Breast epithelium (tissue), 4 donors: ENCODE measurements around the gene CALML3. TPM values are rescaled to one million over a fixed set of nuclear protein-coding genes. Genes with fewer than 3 reads are reported as not detected.

Experiments used
- DNase-seq, 2 donors: peaks; one replicate each; pipeline ENCODE4 v3.0.0-alpha.2; 2019; ENCODE audit warnings: low spot score in 2 of 2
- H3K27ac ChIP-seq, 2 donors: fragments of 200-600 bp; sonication (generic) in 1 of 2; one replicate each; pipeline ENCODE4 v1.5.1; 2016 to 2019; ENCODE audit warnings: mild to moderate bottlenecking in 1 of 2
- H3K27me3 ChIP-seq, 2 donors: fragments of 200-600 bp; sonication (generic) in 1 of 2; one replicate each; pipeline versions ENCODE4 v1.5.1 to v1.6.0; 2017 to 2019; ENCODE audit warnings: control low read depth in 1 of 2, mild to moderate bottlenecking in 1 of 2
- H3K36me3 ChIP-seq: fragments of 200-600 bp; one replicate; pipeline ENCODE4 v1.5.1; 2019
- H3K4me1 ChIP-seq, 2 donors: fragments of 200-600 bp; sonication (generic); one replicate each; pipeline ENCODE4 v1.5.1; 2016 to 2019; ENCODE audit warnings: control low read depth in 1 of 2
- H3K4me3 ChIP-seq, 3 donors: fragments of 200-600 bp; sonication (generic); 1 replicate in 2 of 3; 2 replicates in 1 of 3; pipeline ENCODE4 v1.5.1; 2016 to 2019; ENCODE audit warnings: mild to moderate bottlenecking in 3 of 3, moderate library complexity in 2 of 3
- H3K9me3 ChIP-seq, 2 donors: fragments of 200-600 bp; sonication (generic) in 1 of 2; one replicate each; pipeline ENCODE4 v1.5.1; 2016 to 2019; ENCODE audit warnings: control low read depth in 1 of 2
- POLR2A ChIP-seq: fragments of 450-650 bp; IDR thresholded peaks from one replicate; pipeline ENCODE4 v1.6.1; 2016; ENCODE audit warnings: antibody characterized with exemption, mild to moderate bottlenecking, moderate library complexity
- POLR2AphosphoS5 ChIP-seq, 3 donors: sonication (generic); formaldehyde crosslinking; IDR thresholded peaks; one replicate each; pipeline ENCODE4 v1.6.1; 2017; ENCODE audit warnings: antibody characterized with exemption in 3 of 3
- intact Hi-C: fragments of 100-400 bp; cut with DNase I; formaldehyde crosslinking; loops from one replicate; pipeline ENCODE4 v1.15.1; 2023; ENCODE audit warnings: low total_unique reads
- total RNA-seq, 3 donors: library from RNA; depleted of rRNA; stranded (reverse); fragments of >200 nt; gene quantifications; one replicate each; pipeline ENCODE4 v1.1.0, GENCODE V29; 2016
- TF ChIP-seq, protein P1 (sequence below), 3 donors: fragments of 450-650 bp; IDR thresholded peaks; one replicate each; pipeline ENCODE4 v1.5.1; 2016 to 2017; ENCODE audit warnings: antibody characterized with exemption in 3 of 3, mild to moderate bottlenecking in 3 of 3, moderate library complexity in 3 of 3

The CALML3 gene
- total RNA-seq, 3 donors from 2014 or later, result 3.6 to 13.5 TPM; not detected in 1

DNA sequence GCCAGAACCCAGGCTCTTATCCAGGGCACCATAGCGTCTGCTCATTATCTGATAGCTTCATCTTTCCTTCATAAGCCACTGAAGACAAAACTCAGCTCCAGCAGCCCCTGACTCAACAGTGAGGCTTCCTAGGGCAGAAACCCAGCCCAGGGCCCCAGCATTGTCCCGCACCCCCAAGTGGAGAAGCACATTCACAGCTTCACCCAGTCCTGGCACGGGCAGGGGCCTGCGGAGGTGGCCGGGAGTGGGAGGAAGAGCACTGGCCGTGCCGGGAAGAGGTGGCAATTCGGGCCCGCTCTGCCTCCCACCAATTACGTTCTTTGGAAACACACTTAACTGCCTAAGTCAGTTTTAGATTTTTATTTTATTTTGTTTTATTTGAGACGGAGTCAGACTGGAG lies 15.1 kb upstream of the CALML3 start:
- peaks cover 0 to 5% of the 10 kb centered on the region in 2 donors for H3K4me1 ChIP-seq
- H3K9me3 ChIP-seq, result no peaks in the 10 kb centered on the region
- no peak for DNase-seq
- H3K27ac ChIP-seq, result no peak overlapping the region
- TF ChIP-seq, protein P1, sequence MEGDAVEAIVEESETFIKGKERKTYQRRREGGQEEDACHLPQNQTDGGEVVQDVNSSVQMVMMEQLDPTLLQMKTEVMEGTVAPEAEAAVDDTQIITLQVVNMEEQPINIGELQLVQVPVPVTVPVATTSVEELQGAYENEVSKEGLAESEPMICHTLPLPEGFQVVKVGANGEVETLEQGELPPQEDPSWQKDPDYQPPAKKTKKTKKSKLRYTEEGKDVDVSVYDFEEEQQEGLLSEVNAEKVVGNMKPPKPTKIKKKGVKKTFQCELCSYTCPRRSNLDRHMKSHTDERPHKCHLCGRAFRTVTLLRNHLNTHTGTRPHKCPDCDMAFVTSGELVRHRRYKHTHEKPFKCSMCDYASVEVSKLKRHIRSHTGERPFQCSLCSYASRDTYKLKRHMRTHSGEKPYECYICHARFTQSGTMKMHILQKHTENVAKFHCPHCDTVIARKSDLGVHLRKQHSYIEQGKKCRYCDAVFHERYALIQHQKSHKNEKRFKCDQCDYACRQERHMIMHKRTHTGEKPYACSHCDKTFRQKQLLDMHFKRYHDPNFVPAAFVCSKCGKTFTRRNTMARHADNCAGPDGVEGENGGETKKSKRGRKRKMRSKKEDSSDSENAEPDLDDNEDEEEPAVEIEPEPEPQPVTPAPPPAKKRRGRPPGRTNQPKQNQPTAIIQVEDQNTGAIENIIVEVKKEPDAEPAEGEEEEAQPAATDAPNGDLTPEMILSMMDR (IDR thresholded peaks at IDR 0.05), result no peak
- TF ChIP-seq POLR2AphosphoS5 (IDR thresholded peaks at IDR 0.05) (no peak), POLR2A (no peak)
- intact Hi-C loops, result no loop called here
- no peaks in the 10 kb centered on the region for H3K36me3 ChIP-seq
- no peak overlapping the region for H3K4me3 ChIP-seq
- no peaks in the 10 kb centered on the region for H3K27me3 ChIP-seq

DNA sequence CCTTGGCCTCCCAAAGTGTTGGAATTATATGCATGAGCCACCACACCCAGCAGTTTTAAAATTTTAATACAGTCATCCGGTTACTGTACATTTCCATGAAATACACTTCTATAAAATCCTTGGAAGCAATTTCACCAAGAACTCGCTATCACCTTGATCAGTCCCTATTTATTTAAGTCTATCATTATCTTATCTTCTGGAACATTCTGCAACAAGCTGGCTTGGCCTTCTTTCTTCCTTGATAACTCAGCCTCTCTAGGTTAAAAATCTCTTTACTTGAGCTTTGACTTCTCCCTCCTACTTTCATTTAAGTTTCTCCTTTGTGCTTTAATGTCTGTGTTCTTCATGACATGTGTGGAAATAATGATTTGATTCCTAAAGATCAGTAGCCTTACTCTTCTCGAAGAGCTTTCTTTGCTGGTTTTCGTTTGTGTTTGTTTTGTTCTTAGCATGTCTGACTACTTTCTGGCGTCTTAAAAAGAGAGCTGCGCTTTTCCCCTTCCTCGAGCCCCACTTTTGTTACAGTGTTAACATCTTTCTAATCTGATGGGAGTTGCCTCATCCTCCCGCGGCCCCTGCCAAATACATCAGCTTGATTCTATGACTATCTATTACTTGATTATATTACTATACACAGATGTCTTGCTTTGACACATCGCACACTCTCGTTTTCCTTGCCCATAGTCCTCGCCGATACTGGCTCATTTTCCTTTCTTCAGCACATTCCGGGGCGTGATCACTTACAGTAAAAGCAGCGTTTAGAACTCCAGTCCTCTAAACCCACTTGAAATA lies 14.3 kb upstream of the CALML3 start:
- TF ChIP-seq, protein P1 (IDR thresholded peaks at IDR 0.05), result no peak
- TF ChIP-seq POLR2AphosphoS5 (IDR thresholded peaks at IDR 0.05) (no peak), POLR2A (no peak)
- H3K27me3 ChIP-seq, result no peaks in the 10 kb centered on the region
- peaks cover 0 to 5% of the 10 kb centered on the region in 2 donors for H3K4me1 ChIP-seq
- no peak overlapping the region for H3K27ac ChIP-seq
- no peak overlapping the region for H3K4me3 ChIP-seq
- intact Hi-C loops, result no loop called here
- no peaks in the 10 kb centered on the region for H3K9me3 ChIP-seq
- H3K36me3 ChIP-seq, result no peaks in the 10 kb centered on the region
- DNase-seq, result no peak

GRCh38 chr10:5511231-5511884 lies 13.4 kb upstream of the CALML3 start:
- TF ChIP-seq POLR2AphosphoS5 (IDR thresholded peaks at IDR 0.05) (no peak), POLR2A (no peak)
- TF ChIP-seq, protein P1 (IDR thresholded peaks at IDR 0.05), result no peak
- H3K4me3 ChIP-seq, result no peak overlapping the region
- no peak for DNase-seq

DNA sequence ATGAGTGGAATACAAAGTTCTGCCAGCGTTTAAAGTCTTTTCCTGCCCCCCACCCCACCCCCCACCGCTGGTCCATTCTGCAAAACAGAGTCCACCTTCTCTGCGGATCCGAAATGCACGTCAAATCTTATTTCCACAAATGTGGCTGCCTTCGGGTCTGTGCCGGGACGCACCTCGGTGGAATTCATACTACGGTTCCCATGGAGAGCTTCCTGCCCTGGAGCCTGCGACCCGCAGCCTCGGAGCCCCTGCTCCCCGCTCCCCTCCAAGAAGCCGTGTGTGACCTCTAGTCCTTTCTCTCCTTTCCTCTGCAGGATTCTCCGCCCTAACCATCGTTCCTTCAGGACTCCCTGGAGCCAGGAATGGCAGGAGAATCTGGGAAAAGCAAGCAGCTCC lies 12.9 kb upstream of the CALML3 start:
- Histone ChIP-seq H3K4me3 (no peak overlapping the region), H3K27me3 (no peaks in the 10 kb centered on the region), H3K36me3 (no peaks in the 10 kb centered on the region), H3K4me1 (peaks cover 0 to 5% of the 10 kb centered on the region in 2 donors), H3K27ac (no peak overlapping the region), H3K9me3 (no peaks in the 10 kb centered on the region)
- TF ChIP-seq POLR2AphosphoS5 (IDR thresholded peaks at IDR 0.05), result no peak
- TF ChIP-seq POLR2A, result no peak
- TF ChIP-seq, protein P1 (IDR thresholded peaks at IDR 0.05), result no peak
- intact Hi-C loops, result no loop called here
- DNase-seq, result no peak

More at GRCh38 chr10:5511231-5511884, 13.4 kb upstream of the CALML3 start:
- Histone ChIP-seq H3K9me3 (no peaks in the 10 kb centered on the region), H3K36me3 (no peaks in the 10 kb centered on the region), H3K4me1 (peaks cover 0 to 5% of the 10 kb centered on the region in 2 donors), H3K27ac (no peak overlapping the region), H3K27me3 (no peaks in the 10 kb centered on the region)
- intact Hi-C loops, result no loop called here

GRCh38 chr10:5512331-5512730 lies 12.4 kb upstream of the CALML3 start:
- Histone ChIP-seq H3K9me3 (no peaks in the 10 kb centered on the region), H3K27me3 (no peaks in the 10 kb centered on the region), H3K4me3 (no peak overlapping the region), H3K27ac (no peak overlapping the region), H3K4me1 (peaks cover 0 to 5% of the 10 kb centered on the region in 2 donors), H3K36me3 (no peaks in the 10 kb centered on the region)
- TF ChIP-seq, protein P1 (IDR thresholded peaks at IDR 0.05), result no peak
- TF ChIP-seq POLR2A (no peak), POLR2AphosphoS5 (IDR thresholded peaks at IDR 0.05) (no peak)
- peak in 1 of 2 donors; percentile 27 for DNase-seq
- intact Hi-C loops, result no loop called here
